GM23338 (cell line): Measurements from ENCODE around the gene ZFR. TPM values are rescaled to one million over a fixed set of nuclear protein-coding genes. Genes with fewer than 3 reads are reported as not detected.

ENCODE experiments used
- ATAC-seq: fragments of 200-7000 bp; cut with Tn5 transposase; 3 replicates; pipeline ENCODE4 v1.9.1; 2020
- DNase-seq: peaks from one replicate; pipeline ENCODE4 v3.0.0-alpha.2; 2015; ENCODE audit warnings: low spot score
- H2AFZ ChIP-seq: fragments of 200-600 bp; sonication (generic); 2 replicates; pipeline ENCODE4 v1.8.0; 2016; ENCODE audit warnings: antibody characterized with exemption, mild to moderate bottlenecking, moderate library complexity
- H3F3A ChIP-seq: fragments of 200-600 bp; sonication (generic); replicated peaks from 2 replicates; pipeline ENCODE4 v1.8.0; 2017; ENCODE audit warnings: antibody characterized with exemption, mixed run types, low read depth
- H3K27ac ChIP-seq: fragments of 200-600 bp; sonication (generic); 2 replicates; pipeline ENCODE4 v1.6.1; 2016; ENCODE audit warnings: low read depth
- H3K27me3 ChIP-seq: fragments of 200-600 bp; sonication (generic); 2 replicates; pipeline ENCODE4 v1.8.0; 2016; ENCODE audit warnings: mild to moderate bottlenecking, mixed run types, moderate library complexity; ENCODE audit not compliant: insufficient read depth
- H3K36me3 ChIP-seq: fragments of 200-600 bp; sonication (generic); 2 replicates; pipeline ENCODE4 v1.8.0; 2016; ENCODE audit warnings: mild to moderate bottlenecking; ENCODE audit not compliant: insufficient read depth
- H3K4me1 ChIP-seq: fragments of 200-600 bp; sonication (generic); 2 replicates; pipeline ENCODE4 v1.8.0; 2016; ENCODE audit warnings: mild to moderate bottlenecking, moderate library complexity; ENCODE audit not compliant: insufficient read depth
- H3K4me2 ChIP-seq: fragments of 200-600 bp; sonication (generic); 2 replicates; pipeline ENCODE4 v1.7.1; 2017; ENCODE audit warnings: mixed run types
- H3K4me3 ChIP-seq: fragments of 200-600 bp; sonication (generic); 2 replicates; pipeline ENCODE4 v1.6.1; 2016; ENCODE audit warnings: mixed run types
- H3K79me2 ChIP-seq: fragments of 200-600 bp; sonication (generic); replicated peaks from 2 replicates; pipeline ENCODE4 v1.8.0; 2017; ENCODE audit warnings: mild to moderate bottlenecking; ENCODE audit not compliant: insufficient read depth
- H3K9me2 ChIP-seq: fragments of 200-600 bp; sonication (generic); 2 replicates; pipeline ENCODE4 v1.8.0; 2017; ENCODE audit not compliant: insufficient read depth
- H4K20me1 ChIP-seq: fragments of 200-600 bp; sonication (generic); replicated peaks from 2 replicates; pipeline ENCODE4 v1.8.0; 2017; ENCODE audit warnings: mild to moderate bottlenecking; ENCODE audit not compliant: insufficient read depth
- H3K27ac Mint-ChIP-seq: 2 replicates; pipeline ENCODE4 v1.8.0; 2020; ENCODE audit warnings: inconsistent platforms, mild to moderate bottlenecking, moderate library complexity, mixed read lengths
- H3K27me3 Mint-ChIP-seq: 3 replicates; pipeline ENCODE4 v1.8.0; 2022; ENCODE audit warnings: low read depth, mild to moderate bottlenecking, moderate library complexity, mixed read lengths, inconsistent platforms; ENCODE audit not compliant: insufficient read depth, poor library complexity
- H3K36me3 Mint-ChIP-seq: 3 replicates; pipeline ENCODE4 v1.8.0; 2021; ENCODE audit warnings: low read depth, mild to moderate bottlenecking, inconsistent platforms, moderate library complexity, mixed read lengths
- H3K4me1 Mint-ChIP-seq: 3 replicates; pipeline ENCODE4 v1.8.0; 2020; ENCODE audit warnings: mild to moderate bottlenecking, inconsistent platforms, mixed read lengths
- H3K4me3 Mint-ChIP-seq: 3 replicates; pipeline ENCODE4 v1.8.0; 2021; ENCODE audit warnings: moderate library complexity, mild to moderate bottlenecking, inconsistent platforms, mixed read lengths
- H3K9me3 Mint-ChIP-seq: 3 replicates; pipeline ENCODE4 v1.8.0; 2020; ENCODE audit warnings: moderate library complexity, mild to moderate bottlenecking, inconsistent platforms, mixed read lengths
- CREB1 ChIP-seq: fragments of 250-450 bp; sonication (Bioruptor Pico); IDR thresholded peaks from 2 replicates; pipeline ENCODE4 v1.5.0; 2020; ENCODE audit warnings: low read depth, mild to moderate bottlenecking, moderate library complexity
- CTCF ChIP-seq, 2 experiments: fragments of 200-600 bp in 1 of 2; sonication (generic) in 1 of 2; conservative IDR thresholded peaks; 2 replicates each; pipeline versions ENCODE4 v1.5.1 to v1.6.1; 2016 to 2017; ENCODE audit warnings: antibody characterized with exemption in 2 of 2, low read depth in 2 of 2, mild to moderate bottlenecking in 2 of 2, moderate library complexity in 1 of 2
- EZH2 ChIP-seq: fragments of 200-600 bp; sonication (generic); IDR thresholded peaks from one replicate; pipeline ENCODE4 v1.8.0; 2017; ENCODE audit warnings: antibody characterized with exemption, mild to moderate bottlenecking, low read depth; ENCODE audit not compliant: unreplicated experiment
- EZH2phosphoT487 ChIP-seq: fragments of 200-600 bp; sonication (generic); IDR thresholded peaks from one replicate; pipeline ENCODE4 v1.8.1; 2018; ENCODE audit warnings: antibody characterized with exemption; ENCODE audit not compliant: unreplicated experiment
- POLR2AphosphoS5 ChIP-seq: IDR thresholded peaks from 2 replicates; pipeline ENCODE4 v1.6.1; 2016; ENCODE audit warnings: antibody characterized with exemption, low read depth
- REST ChIP-seq: IDR thresholded peaks from one replicate; pipeline ENCODE4 v1.6.1; 2018; ENCODE audit warnings: antibody characterized with exemption; ENCODE audit not compliant: unreplicated experiment
- STAT1 ChIP-seq: IDR thresholded peaks from one replicate; pipeline ENCODE4 v1.6.1; 2016; ENCODE audit warnings: antibody characterized with exemption; ENCODE audit not compliant: unreplicated experiment
- polyA plus RNA-seq: library from polyadenylated mRNA; unstranded; fragments of >200 nt; fragmentation: Nextera tagmentation; extraction: Ambion mirVana; gene quantifications from 2 replicates; pipeline ENCODE4 v1.2.1, GENCODE V29; 2016
- total RNA-seq: library from RNA; depleted of rRNA; stranded (reverse); fragments of >200 nt; shearing (Covaris generic); gene quantifications from 2 replicates; pipeline ENCODE4 v1.2.3, GENCODE V29; 2014

The ZFR gene
- total and polyA plus RNA-seq, 2 experiments from 2014 or later = 92.4 to 103 TPM

- H3K36me3 Mint-ChIP-seq = peaks cover 40% of the 10 kb centered on the region
Measured at GRCh38 chr5:32428426-32428825, 16.1 kb downstream of the ZFR start.

GRCh38 chr5:32426440-32427151 lies 17.9 kb downstream of the ZFR start:
- H4K20me1 ChIP-seq = peaks cover 28% of the 10 kb centered on the region
- no peak overlapping the region for H3K4me3 Mint-ChIP-seq
- peaks cover 10% of the 10 kb centered on the region for H3K36me3 ChIP-seq
- H3K27ac Mint-ChIP-seq = no peak overlapping the region
- no peak for DNase-seq
- H3K27me3 Mint-ChIP-seq = peaks cover 3% of the 10 kb centered on the region
- peaks cover 100% of the 10 kb centered on the region for H3K79me2 ChIP-seq
- H3K27me3 ChIP-seq = no peaks in the 10 kb centered on the region
- H3K9me3 Mint-ChIP-seq = peaks cover 21% of the 10 kb centered on the region
- peaks cover 38% of the 10 kb centered on the region for H3K36me3 Mint-ChIP-seq
- H2AFZ ChIP-seq = no peak overlapping the region
- H3K9me2 ChIP-seq = no peaks in the 10 kb centered on the region
- no peaks in the 10 kb centered on the region for H3K4me1 Mint-ChIP-seq
- no peaks in the 10 kb centered on the region for H3K4me1 ChIP-seq
- ATAC-seq = no peak
- H3K4me3 ChIP-seq = no peak overlapping the region
- H3K4me2 ChIP-seq = no peak overlapping the region
- TF ChIP-seq CREB1 = no peak
- TF ChIP-seq CTCF (conservative IDR thresholded peaks at IDR 0.05; ENCODE audit: low read depth in 2 of 2) = no peak
- TF ChIP-seq EZH2 = no peak
- no peak overlapping the region for H3K27ac ChIP-seq
- H3F3A ChIP-seq = no peaks in the 10 kb centered on the region

More at GRCh38 chr5:32428426-32428825, 16.1 kb downstream of the ZFR start:
- no peak overlapping the region for H3K4me3 ChIP-seq
- no peak overlapping the region for H3K4me2 ChIP-seq
- no peak overlapping the region for H2AFZ ChIP-seq
- no peaks in the 10 kb centered on the region for H3F3A ChIP-seq
- ATAC-seq (no peak), DNase-seq (no peak)
- H3K4me1 ChIP-seq = peaks cover 10% of the 10 kb centered on the region; the same call in 1 of the 2 replicates
- TF ChIP-seq EZH2phosphoT487 (no peak), STAT1 (no peak), REST (no peak), POLR2AphosphoS5 (no peak), EZH2 (no peak)
- Mint-ChIP-seq H3K27ac (no peak overlapping the region), H3K4me3 (no peak overlapping the region), H3K27me3 (no peaks in the 10 kb centered on the region), H3K9me3 (peaks cover 21% of the 10 kb centered on the region), H3K4me1 (peaks cover 5% of the 10 kb centered on the region; the same call in 2 of the 3 replicates)
- H4K20me1 ChIP-seq = peaks cover 40% of the 10 kb centered on the region
- peaks cover 10% of the 10 kb centered on the region for H3K36me3 ChIP-seq
- 0 out of 2 replicates have a peak overlapping the region, but pooled peaks have one; percentile 64 for H3K27ac ChIP-seq
- H3K27me3 ChIP-seq = no peaks in the 10 kb centered on the region
- no peaks in the 10 kb centered on the region for H3K9me2 ChIP-seq
- H3K79me2 ChIP-seq = peaks cover 100% of the 10 kb centered on the region
